ENCODE measurements around the gene MCM9.
"Not testable (repeated sequence)": the region's sequence is repeated elsewhere in the genome, so short reads cannot be mapped to it uniquely, and the experiment has no call there.

The MCM9 gene

DNA sequence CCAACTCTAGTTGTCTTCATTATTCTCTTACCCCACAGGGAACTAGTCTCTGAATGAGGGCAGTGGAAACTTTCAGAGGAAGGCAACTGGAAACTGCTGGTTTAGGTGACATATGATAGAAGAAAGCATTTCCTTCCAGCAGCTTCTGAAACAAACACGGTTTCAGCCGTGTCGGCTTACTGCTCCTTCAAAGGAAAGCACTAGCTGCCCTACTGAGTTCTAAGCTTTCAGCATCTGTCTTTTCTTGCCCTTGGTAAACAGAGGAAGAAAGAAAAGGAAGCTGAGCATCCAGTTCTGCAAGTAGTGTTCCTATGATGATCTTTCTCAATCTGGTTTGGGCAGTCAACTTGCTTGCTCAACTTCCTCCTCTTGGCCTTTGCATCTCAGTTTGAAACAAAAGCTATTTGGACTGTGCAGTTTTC lies 166.0 kb downstream of the MCM9 start:
- no peak for DNase-seq (ENCODE audit: low spot score)

GRCh38 chr6:118768441-118768840 lies 166.5 kb downstream of the MCM9 start:
- no peak for DNase-seq (ENCODE audit: low spot score)

GRCh38 chr6:118765316-118765715 lies 169.6 kb downstream of the MCM9 start:
- DNase-seq (ENCODE audit: low spot score): not testable (repeated sequence)

- no peak for DNase-seq (ENCODE audit: low spot score)
Observed at GRCh38 chr6:118764766-118765165, 170.2 kb downstream of the MCM9 start.

All from GM03348 (cell line).